Ascending aorta (tissue), 2 donors: ENCODE data around the gene EIF4ENIF1. TPM values are rescaled to one million over a fixed set of nuclear protein-coding genes. Genes with fewer than 3 reads are reported as not detected.
A peak's percentile ranks its signal among the peaks of the same experiment; 100 is the strongest.
"Not testable (repeated sequence)": the region's sequence is repeated elsewhere in the genome, so short reads cannot be mapped to it uniquely, and the experiment has no call there.

Experiments
- DNase-seq, 2 donors: peaks; one replicate each; pipeline ENCODE4 v3.0.0-alpha.2; 2019; ENCODE audit warnings: low spot score in 2 of 2
- H3K27ac ChIP-seq, 2 donors: fragments of 200-600 bp; sonication (generic); one replicate each; pipeline ENCODE4 v1.5.1; 2016 to 2017; ENCODE audit warnings: mild to moderate bottlenecking in 1 of 2
- H3K27me3 ChIP-seq: fragments of 200-600 bp; sonication (generic); one replicate; pipeline ENCODE4 v1.5.1; 2017
- H3K36me3 ChIP-seq, 2 donors: fragments of 200-600 bp; sonication (generic); one replicate each; pipeline ENCODE4 v1.5.1; 2016
- H3K4me1 ChIP-seq, 2 donors: fragments of 200-600 bp; sonication (generic); one replicate each; pipeline ENCODE4 v1.5.1; 2016 to 2017; ENCODE audit warnings: mild to moderate bottlenecking in 1 of 2
- H3K4me3 ChIP-seq, 2 donors: fragments of 200-600 bp; sonication (generic); one replicate each; pipeline ENCODE4 v1.5.1; 2016 to 2017; ENCODE audit warnings: mild to moderate bottlenecking in 1 of 2
- H3K9me3 ChIP-seq, 2 donors: fragments of 200-600 bp; sonication (generic); one replicate each; pipeline ENCODE4 v1.5.1; 2016
- intact Hi-C: fragments of 100-400 bp; cut with DNase I; formaldehyde crosslinking; loops from one replicate; pipeline ENCODE4 v1.15.1; 2023
- total RNA-seq: library from RNA; depleted of rRNA; stranded (reverse); fragments of >200 nt; gene quantifications from one replicate; pipeline ENCODE4 v1.1.0, GENCODE V29; 2016
- TF ChIP-seq, protein P1 (sequence below), 3 experiments: fragments of 200-600 bp in 2 of 3; fragments of 450-650 bp in 1 of 3; sonication (generic) in 2 of 3; IDR thresholded peaks; one replicate each; pipeline ENCODE4 v1.5.1; 2016 to 2019; ENCODE audit warnings: antibody characterized with exemption in 3 of 3, mild to moderate bottlenecking in 1 of 3, moderate library complexity in 1 of 3

EIF4ENIF1 gene
- total RNA-seq, 1 donor from 2014 or later: 12.7 TPM

DNA sequence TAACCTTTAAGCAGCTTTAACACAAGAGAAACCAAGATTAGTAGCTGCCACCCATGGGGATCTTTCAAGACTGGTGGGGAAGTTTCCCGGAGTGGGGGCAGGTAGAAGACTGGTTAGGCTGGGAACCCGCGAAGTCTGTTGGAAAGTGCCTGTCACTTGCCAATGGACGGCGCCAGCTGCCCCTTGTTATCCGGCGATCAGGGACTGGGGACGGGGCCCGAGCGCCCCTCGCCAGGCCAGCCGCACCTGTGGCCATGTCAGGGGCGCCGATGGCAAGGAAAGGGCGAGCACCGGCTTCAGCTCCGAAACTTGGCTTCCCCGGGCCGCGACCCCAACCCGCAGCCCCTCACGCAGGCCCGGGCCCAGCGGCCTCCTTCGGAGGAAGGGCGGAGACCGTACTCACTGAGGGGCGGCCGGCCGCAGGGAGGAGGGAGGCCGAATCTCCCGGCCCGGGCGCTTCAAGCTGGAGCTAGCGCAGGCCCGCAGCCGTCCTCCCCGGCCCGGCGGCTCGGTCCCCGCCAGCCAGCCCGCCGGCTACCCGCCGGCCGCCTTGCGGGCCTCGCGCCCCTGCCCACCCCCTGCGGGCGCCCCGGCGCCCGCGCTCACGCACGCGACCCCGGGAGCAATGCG is 539 bp downstream of the EIF4ENIF1 start:
- Histone ChIP-seq H3K4me1 (peaks cover 5 to 12% of the 10 kb centered on the region in 2 donors), H3K27ac (peak overlapping the region; percentile 93 to 98), H3K9me3 (no peaks in the 10 kb centered on the region), H3K36me3 (peaks cover 5 to 16% of the 10 kb centered on the region in 2 donors), H3K27me3 (no peaks in the 10 kb centered on the region), H3K4me3 (peak overlapping the region; percentile 79 to 91)
- peak in 1 of 2 donors; percentile 64 for DNase-seq
- TF ChIP-seq, protein P1, sequence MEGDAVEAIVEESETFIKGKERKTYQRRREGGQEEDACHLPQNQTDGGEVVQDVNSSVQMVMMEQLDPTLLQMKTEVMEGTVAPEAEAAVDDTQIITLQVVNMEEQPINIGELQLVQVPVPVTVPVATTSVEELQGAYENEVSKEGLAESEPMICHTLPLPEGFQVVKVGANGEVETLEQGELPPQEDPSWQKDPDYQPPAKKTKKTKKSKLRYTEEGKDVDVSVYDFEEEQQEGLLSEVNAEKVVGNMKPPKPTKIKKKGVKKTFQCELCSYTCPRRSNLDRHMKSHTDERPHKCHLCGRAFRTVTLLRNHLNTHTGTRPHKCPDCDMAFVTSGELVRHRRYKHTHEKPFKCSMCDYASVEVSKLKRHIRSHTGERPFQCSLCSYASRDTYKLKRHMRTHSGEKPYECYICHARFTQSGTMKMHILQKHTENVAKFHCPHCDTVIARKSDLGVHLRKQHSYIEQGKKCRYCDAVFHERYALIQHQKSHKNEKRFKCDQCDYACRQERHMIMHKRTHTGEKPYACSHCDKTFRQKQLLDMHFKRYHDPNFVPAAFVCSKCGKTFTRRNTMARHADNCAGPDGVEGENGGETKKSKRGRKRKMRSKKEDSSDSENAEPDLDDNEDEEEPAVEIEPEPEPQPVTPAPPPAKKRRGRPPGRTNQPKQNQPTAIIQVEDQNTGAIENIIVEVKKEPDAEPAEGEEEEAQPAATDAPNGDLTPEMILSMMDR (IDR thresholded peaks at IDR 0.05): no peak
- intact Hi-C loops: loop anchor here (5.0 kb wide), 1 partner anchor 142 kb away; the partner anchor contains the start of gene PATZ1

DNA sequence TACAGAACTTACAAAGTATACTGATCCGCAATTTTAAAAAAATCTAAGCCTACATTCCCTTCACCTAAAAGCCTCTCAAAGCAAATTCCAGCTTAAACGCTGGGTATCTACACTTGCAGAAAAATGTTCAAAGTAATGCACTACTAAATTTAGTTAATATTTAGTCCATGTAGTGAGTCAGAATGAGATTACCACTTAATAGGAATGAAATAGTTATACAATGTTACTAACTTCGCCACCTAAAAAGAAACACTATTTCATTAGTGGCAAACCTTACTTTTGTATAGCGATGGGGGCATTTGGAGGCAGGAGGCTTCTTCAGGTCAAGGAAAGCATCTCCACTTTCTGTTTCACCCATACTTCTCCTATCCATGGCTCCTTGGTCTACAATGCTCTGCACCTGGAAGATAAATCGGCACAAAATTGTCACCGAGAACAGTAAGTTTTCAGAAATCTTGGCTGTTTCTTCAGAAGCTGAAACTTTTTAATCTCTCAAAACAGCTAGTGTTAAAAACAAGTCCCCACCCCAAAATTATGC is 1.2 kb downstream of the EIF4ENIF1 start:
- Histone ChIP-seq H3K36me3 (peaks cover 8 to 16% of the 10 kb centered on the region in 2 donors), H3K9me3 (no peaks in the 10 kb centered on the region), H3K4me3 (peak overlapping the region; percentile 79 to 91), H3K27me3 (no peaks in the 10 kb centered on the region), H3K27ac (peak overlapping the region in 1 of 2 donors; percentile 93), H3K4me1 (peaks cover 5 to 12% of the 10 kb centered on the region in 2 donors)
- intact Hi-C loops: loop anchor here (5.0 kb wide), 1 partner anchor 141 kb away; the partner anchor contains the start of gene PATZ1
- TF ChIP-seq, protein P1 (IDR thresholded peaks at IDR 0.05): no peak
- DNase-seq: no peak

DNA sequence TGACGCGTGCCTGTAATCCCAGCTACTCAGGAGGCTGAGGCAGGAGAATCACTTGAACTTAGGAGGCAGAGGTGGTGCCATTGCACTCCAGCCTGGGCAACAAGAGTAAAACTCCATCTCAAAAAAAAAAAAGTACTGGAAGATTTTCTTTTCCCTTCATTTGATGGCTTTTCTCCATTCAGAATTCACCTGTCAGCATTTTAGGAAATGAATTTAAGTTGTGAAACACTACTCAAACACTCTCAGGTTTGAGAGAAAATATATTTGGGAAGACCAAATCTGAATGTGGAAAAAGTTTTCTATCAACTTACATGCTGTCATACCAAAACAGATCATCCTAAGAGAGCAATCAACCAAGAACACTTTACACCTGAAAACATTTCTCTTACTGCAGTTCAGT is 2.7 kb downstream of the EIF4ENIF1 start:
- peaks cover 5 to 12% of the 10 kb centered on the region in 2 donors for H3K4me1 ChIP-seq
- intact Hi-C loops: loop anchor here (5.0 kb wide), 1 partner anchor 140 kb away; the partner anchor contains the start of gene PATZ1

DNA sequence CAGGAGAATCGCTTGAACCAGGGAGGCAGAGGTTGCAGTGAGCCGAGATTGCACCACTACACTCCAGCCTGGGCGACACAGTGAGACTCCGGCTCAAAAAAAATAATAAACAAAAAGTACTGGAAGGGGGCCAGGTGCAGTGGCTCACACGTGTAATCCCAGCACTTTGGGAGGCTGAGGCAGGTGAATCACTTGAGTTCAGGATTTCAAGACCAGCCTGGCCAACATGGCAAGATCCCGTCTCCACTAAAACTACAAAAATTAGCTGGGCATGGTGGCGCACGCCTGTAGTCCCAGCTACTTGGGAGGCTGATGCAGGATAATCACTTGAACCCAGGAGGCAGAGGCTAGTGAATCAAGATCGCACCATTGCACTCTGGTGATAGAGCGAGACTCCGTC is 3.3 kb downstream of the EIF4ENIF1 start:
- H3K4me3 ChIP-seq, H3K4me1 ChIP-seq, H3K27ac ChIP-seq, H3K27me3 ChIP-seq, H3K9me3 ChIP-seq, DNase-seq: not testable (repeated sequence)
- H3K36me3 ChIP-seq: peaks cover 13 to 28% of the 10 kb centered on the region in 2 donors
- intact Hi-C loops: loop anchor here (5.0 kb wide), 1 partner anchor 139 kb away; the partner anchor contains the start of gene PATZ1

More for the DNA sequence above, 2.7 kb downstream of the EIF4ENIF1 start:
- Histone ChIP-seq H3K9me3 (no peaks in the 10 kb centered on the region), H3K4me3 (no peak overlapping the region), H3K36me3 (peaks cover 8 to 22% of the 10 kb centered on the region in 2 donors), H3K27ac (no peak overlapping the region), H3K27me3 (no peaks in the 10 kb centered on the region)
- TF ChIP-seq, protein P1 (IDR thresholded peaks at IDR 0.05): no peak
- no peak for DNase-seq

DNA sequence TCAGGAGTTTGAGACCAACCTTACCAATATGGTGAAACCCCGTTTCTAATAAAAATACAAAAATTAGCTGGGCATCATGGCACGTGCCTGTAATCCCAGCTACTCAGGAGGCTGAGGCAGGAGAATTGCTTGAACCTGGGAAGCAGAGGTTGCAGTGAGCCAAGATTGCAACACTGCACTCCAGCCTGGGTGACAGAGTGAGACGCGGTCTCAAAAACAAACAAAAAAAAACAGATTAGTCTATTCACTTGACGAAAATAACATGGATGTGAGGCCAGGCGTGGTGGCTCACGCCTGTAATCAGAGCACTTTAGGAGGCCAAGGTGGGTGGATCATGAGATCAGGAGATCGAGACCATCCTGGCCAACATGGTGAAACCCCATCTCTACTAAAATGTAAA is 7.2 kb downstream of the EIF4ENIF1 start:
- peaks cover 25 to 56% of the 10 kb centered on the region in 2 donors for H3K36me3 ChIP-seq
- intact Hi-C loops, H3K4me1 ChIP-seq, H3K27me3 ChIP-seq, H3K27ac ChIP-seq, H3K4me3 ChIP-seq, H3K9me3 ChIP-seq, DNase-seq: not testable (repeated sequence)

DNA sequence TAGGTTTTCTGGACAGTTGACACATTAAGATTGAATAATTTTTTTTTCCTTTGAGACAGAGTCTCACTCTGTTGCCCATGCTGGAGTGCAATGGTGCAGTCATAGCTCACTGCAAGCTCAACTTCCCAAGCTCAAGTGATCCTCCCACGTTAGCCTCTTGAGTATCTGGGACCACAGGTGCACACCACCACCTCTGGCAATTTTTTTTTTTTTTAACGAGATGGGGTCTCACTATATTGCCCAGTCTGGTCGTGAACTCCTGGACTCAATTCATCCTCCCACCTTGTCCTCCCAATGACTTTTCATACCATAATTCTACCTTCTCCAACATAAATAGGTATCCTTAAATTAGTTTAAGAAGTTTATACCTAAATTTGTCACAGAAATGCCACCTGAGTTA is 8.5 kb downstream of the EIF4ENIF1 start:
- Histone ChIP-seq H3K36me3 (peaks cover 27 to 50% of the 10 kb centered on the region in 2 donors), H3K4me3 (no peak overlapping the region), H3K27ac (no peak overlapping the region), H3K27me3 (no peaks in the 10 kb centered on the region), H3K9me3 (no peaks in the 10 kb centered on the region), H3K4me1 (no peaks in the 10 kb centered on the region)
- intact Hi-C loops: no loop called here
- TF ChIP-seq, protein P1 (IDR thresholded peaks at IDR 0.05): no peak
- no peak for DNase-seq
